ENCODE measurements around the gene PLA2G2D. TPM values are rescaled to one million over a fixed set of nuclear protein-coding genes. Genes with fewer than 3 reads are reported as not detected.
A peak's percentile ranks its signal among the peaks of the same experiment; 100 is the strongest.

The PLA2G2D gene
- total RNA-seq, 2 donors from 2014 or later, result not detected

- Mint-ChIP-seq H3K27ac (no peak overlapping the region), H3K4me3 (no peak overlapping the region), H3K4me1 (no peaks in the 10 kb centered on the region), H3K9me3 (peaks cover 5% of the 10 kb centered on the region), H3K27me3 (ENCODE audit: insufficient read depth) (peaks cover 7% of the 10 kb centered on the region), H3K36me3 (ENCODE audit: low read depth) (no peaks in the 10 kb centered on the region)
- no peaks in the 10 kb centered on the region for H3K27me3 ChIP-seq (ENCODE audit: control insufficient read depth, insufficient read depth, low read length, poor library complexity, severe bottlenecking)
- 44 to 60% methylated on average over 4 to 6 of the region's 6 CpGs for WGBS, 2 experiments (ENCODE audit: insufficient coverage in 1 of 2, insufficient read length in 1 of 2)
- no peaks in the 10 kb centered on the region for H3K4me1 ChIP-seq (ENCODE audit: control insufficient read depth, insufficient read depth, low read length)
- H3K9me3 ChIP-seq (ENCODE audit: control insufficient read depth, low read length), result no peaks in the 10 kb centered on the region
- H3K27ac ChIP-seq (ENCODE audit: low read depth, low read length), result no peak overlapping the region
- TF ChIP-seq CTCF (conservative IDR thresholded peaks at IDR 0.05), result no peak
- no peak overlapping the region for H3K4me3 ChIP-seq (ENCODE audit: low read length)
- no peak overlapping the region for H3K9ac ChIP-seq (ENCODE audit: extremely low read depth, low read length, poor library complexity, severe bottlenecking)
- H3K36me3 ChIP-seq (ENCODE audit: control insufficient read depth, insufficient read depth, low read length), result no peaks in the 10 kb centered on the region
- peak; percentile 79 for DNase-seq
These were observed 33.7 kb upstream of the PLA2G2D start for GRCh38 chr1:20153000-20153418.

GRCh38 chr1:20152599-20152930, 33.2 kb upstream of the PLA2G2D start:
- no peaks in the 10 kb centered on the region for H3K36me3 ChIP-seq (ENCODE audit: control insufficient read depth, insufficient read depth, low read length)
- H3K9ac ChIP-seq (ENCODE audit: extremely low read depth, low read length, poor library complexity, severe bottlenecking), result no peak overlapping the region
- Mint-ChIP-seq H3K9me3 (peaks cover under 1% of the 10 kb centered on the region), H3K27me3 (ENCODE audit: insufficient read depth) (peaks cover 5% of the 10 kb centered on the region), H3K27ac (peak overlapping the region; percentile 26), H3K36me3 (ENCODE audit: low read depth) (no peaks in the 10 kb centered on the region), H3K4me3 (peak overlapping the region; percentile 41), H3K4me1 (no peaks in the 10 kb centered on the region)
- H3K9me3 ChIP-seq (ENCODE audit: control insufficient read depth, low read length), result no peaks in the 10 kb centered on the region
- no peak overlapping the region for H3K4me3 ChIP-seq (ENCODE audit: low read length)
- TF ChIP-seq CTCF (conservative IDR thresholded peaks at IDR 0.05), result no peak
- no peaks in the 10 kb centered on the region for H3K4me1 ChIP-seq (ENCODE audit: control insufficient read depth, insufficient read depth, low read length)
- no peaks in the 10 kb centered on the region for H3K27me3 ChIP-seq (ENCODE audit: control insufficient read depth, insufficient read depth, low read length, poor library complexity, severe bottlenecking)
- no peak for DNase-seq
- 65 to 76% methylated on average over 3 to 7 of the region's 7 CpGs for WGBS, 2 experiments (ENCODE audit: insufficient coverage in 1 of 2, insufficient read length in 1 of 2)
- no peak overlapping the region for H3K27ac ChIP-seq (ENCODE audit: low read depth, low read length)

- TF ChIP-seq CTCF (conservative IDR thresholded peaks at IDR 0.05), result peak; percentile 95
These were observed 32.7 kb upstream of the PLA2G2D start for GRCh38 chr1:20151906-20152598.

More at GRCh38 chr1:20151906-20152598, 32.7 kb upstream of the PLA2G2D start:
- no peaks in the 10 kb centered on the region for H3K27me3 ChIP-seq (ENCODE audit: control insufficient read depth, insufficient read depth, low read length, poor library complexity, severe bottlenecking)
- H3K36me3 ChIP-seq (ENCODE audit: control insufficient read depth, insufficient read depth, low read length), result no peaks in the 10 kb centered on the region
- no peaks in the 10 kb centered on the region for H3K4me1 ChIP-seq (ENCODE audit: control insufficient read depth, insufficient read depth, low read length)
- Mint-ChIP-seq H3K36me3 (ENCODE audit: low read depth) (no peaks in the 10 kb centered on the region), H3K27me3 (ENCODE audit: insufficient read depth) (peaks cover 2% of the 10 kb centered on the region), H3K4me3 (peak overlapping the region; percentile 41), H3K9me3 (no peaks in the 10 kb centered on the region), H3K4me1 (no peaks in the 10 kb centered on the region), H3K27ac (peak overlapping the region; percentile 26)
- H3K9ac ChIP-seq (ENCODE audit: extremely low read depth, low read length, poor library complexity, severe bottlenecking), result no peak overlapping the region
- peak; percentile 94 for DNase-seq
- no peak overlapping the region for H3K27ac ChIP-seq (ENCODE audit: low read depth, low read length)
- no peak overlapping the region for H3K4me3 ChIP-seq (ENCODE audit: low read length)
- H3K9me3 ChIP-seq (ENCODE audit: control insufficient read depth, low read length), result no peaks in the 10 kb centered on the region
- 29 to 34% methylated on average over 13 to 29 of the region's 29 CpGs for WGBS, 2 experiments (ENCODE audit: insufficient coverage in 1 of 2, insufficient read length in 1 of 2)
